Measurements from ENCODE around the gene DDOST.
"Not testable (repeated sequence)": the region's sequence is repeated elsewhere in the genome, so short reads cannot be mapped to it uniquely, and the experiment has no call there.

DDOST gene

GRCh38 chr1:20691872-20692271 is 30.7 kb upstream of the DDOST start:
- no peak for DNase-seq (ENCODE audit: low spot score)

GRCh38 chr1:20689645-20690056 is 28.5 kb upstream of the DDOST start:
- no peak for DNase-seq (ENCODE audit: low spot score)

GRCh38 chr1:20686883-20687725 is 25.9 kb upstream of the DDOST start:
- DNase-seq (ENCODE audit: low spot score): peak; percentile 46

GRCh38 chr1:20685741-20686140 is 24.6 kb upstream of the DDOST start:
- DNase-seq (ENCODE audit: low spot score): no peak

GRCh38 chr1:20685099-20685662 is 24.0 kb upstream of the DDOST start:
- no peak for DNase-seq (ENCODE audit: low spot score)

GRCh38 chr1:20684651-20685050 is 23.5 kb upstream of the DDOST start:
- no peak for DNase-seq (ENCODE audit: low spot score)

- no peak for DNase-seq (ENCODE audit: low spot score)
Observed at GRCh38 chr1:20684050-20684620, 23.0 kb upstream of the DDOST start.

- no peak for DNase-seq (ENCODE audit: low spot score)
Observed at GRCh38 chr1:20683614-20684013, 22.4 kb upstream of the DDOST start.

- no peak for DNase-seq (ENCODE audit: low spot score)
Observed at GRCh38 chr1:20682571-20683236, 21.5 kb upstream of the DDOST start.

- no peak for DNase-seq (ENCODE audit: low spot score)
Observed at GRCh38 chr1:20681999-20682398, 20.8 kb upstream of the DDOST start.

- DNase-seq (ENCODE audit: low spot score): no peak
Observed at GRCh38 chr1:20680269-20680668, 19.1 kb upstream of the DDOST start.

GRCh38 chr1:20678599-20678998 is 17.4 kb upstream of the DDOST start:
- no peak for DNase-seq (ENCODE audit: low spot score)

GRCh38 chr1:20673626-20674025 is 12.5 kb upstream of the DDOST start:
- DNase-seq (ENCODE audit: low spot score): not testable (repeated sequence)

- no peak for DNase-seq (ENCODE audit: low spot score)
Observed at GRCh38 chr1:20672265-20672632, 11.1 kb upstream of the DDOST start.

- no peak for DNase-seq (ENCODE audit: low spot score)
Observed at GRCh38 chr1:20670936-20671335, 9.8 kb upstream of the DDOST start.

- DNase-seq (ENCODE audit: low spot score): no peak
Observed at GRCh38 chr1:20668581-20668980, 7.4 kb upstream of the DDOST start.

- DNase-seq (ENCODE audit: low spot score): peak; percentile 47
Observed at GRCh38 chr1:20666804-20667203, 5.6 kb upstream of the DDOST start.

- DNase-seq (ENCODE audit: low spot score): no peak
Observed at GRCh38 chr1:20666146-20666545, 5.0 kb upstream of the DDOST start.

GRCh38 chr1:20665726-20666125 is 4.6 kb upstream of the DDOST start:
- DNase-seq (ENCODE audit: low spot score): no peak

- no peak for DNase-seq (ENCODE audit: low spot score)
Observed at GRCh38 chr1:20663969-20664715, 3.0 kb upstream of the DDOST start.

GRCh38 chr1:20663365-20663764 is 2.2 kb upstream of the DDOST start:
- no peak for DNase-seq (ENCODE audit: low spot score)

GRCh38 chr1:20662110-20662475 is 924 bp upstream of the DDOST start:
- DNase-seq (ENCODE audit: low spot score): no peak

Data from SK-N-DZ (cell line).